ENCODE measurements around the gene KAZALD1.

DNA sequence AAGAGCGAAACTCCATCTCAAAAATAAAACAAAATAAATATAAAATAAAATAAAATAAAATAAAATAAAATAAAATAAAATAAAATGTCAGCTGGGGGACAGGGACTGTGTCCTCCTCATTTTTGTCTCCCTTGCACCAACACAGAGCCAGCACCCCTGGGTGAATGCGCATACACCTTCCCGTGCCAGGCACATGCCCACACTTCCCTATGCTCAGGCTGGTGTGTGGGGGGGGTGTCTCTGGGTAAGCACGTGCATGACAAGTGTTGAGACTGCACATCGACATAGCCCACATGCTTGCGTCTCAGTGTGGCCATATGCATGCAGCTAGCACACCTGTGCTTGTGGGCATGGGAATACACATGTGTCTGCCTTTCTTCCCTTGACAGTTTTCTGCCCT is 44.6 kb downstream of the KAZALD1 start:
- no peak for TF ChIP-seq YY1 (tag by site-specific recombination; IDR thresholded peaks at IDR 0.05)
- TF ChIP-seq EGR2 (tag by site-specific recombination; IDR thresholded peaks at IDR 0.05; ENCODE audit: low read depth) = no peak
- TF ChIP-seq ZBTB11 (tag by site-specific recombination; conservative IDR thresholded peaks at IDR 0.05; ENCODE audit: low read depth) = no peak
- no peak for TF ChIP-seq ZNF416 (tag by site-specific recombination; IDR thresholded peaks at IDR 0.05)

All from HEK293 (cell line).